ENCODE results near the gene PICALM. TPM values are rescaled to one million over a fixed set of nuclear protein-coding genes. Genes with fewer than 3 reads are reported as not detected.

The PICALM gene
- total and polyA plus RNA-seq, 9 donors: 103 to 274 (median 206) TPM

- Histone ChIP-seq H3K9me3 (no peaks in the 10 kb centered on the region), H3K27me3 (no peaks in the 10 kb centered on the region), H3K4me3 (peak overlapping the region; percentile 6), H3K36me3 (no peaks in the 10 kb centered on the region), H3K4me1 (ENCODE audit: insufficient read depth) (peaks cover 3% of the 10 kb centered on the region), H3K27ac (peak overlapping the region in 1 of 2 donors; percentile 47)
- TF ChIP-seq POLR2A (IDR thresholded peaks at IDR 0.05) (no peak), CTCF (IDR thresholded peaks at IDR 0.05) (no peak)
- no peak for DNase-seq
- intact Hi-C loops (cut with DNase I): loop anchor here in 3 of 4 donors (10.0 kb wide), 2 partner anchors 96 to 154 kb away; no protein-coding TSS in a partner anchor
- 5 to 10% (median 5%) methylated on average over 2 of the region's 2 CpGs for WGBS, 3 donors
Measured at GRCh38 chr11:86040919-86041850, 27.7 kb downstream of the PICALM start.

GRCh38 chr11:86039094-86039493, 29.8 kb downstream of the PICALM start:
- intact Hi-C loops (cut with DNase I): loop anchor here in 1 of 4 donors (5.0 kb wide), 1 partner anchor 97 kb away; no protein-coding TSS in a partner anchor
- H3K4me1 ChIP-seq (ENCODE audit: insufficient read depth): peaks cover 2% of the 10 kb centered on the region
- no peaks in the 10 kb centered on the region for H3K27me3 ChIP-seq
- DNase-seq: no peak
- no peak for TF ChIP-seq EP300 (IDR thresholded peaks at IDR 0.05)
- no peak for TF ChIP-seq CTCF (IDR thresholded peaks at IDR 0.05)
- TF ChIP-seq POLR2A (IDR thresholded peaks at IDR 0.05): no peak
- H3K9me3 ChIP-seq: no peaks in the 10 kb centered on the region
- no peaks in the 10 kb centered on the region for H3K36me3 ChIP-seq
- no peak overlapping the region for H3K4me3 ChIP-seq
- H3K27ac ChIP-seq: no peak overlapping the region

GRCh38 chr11:86037743-86038142, 31.1 kb downstream of the PICALM start:
- Histone ChIP-seq H3K4me1 (ENCODE audit: insufficient read depth) (peaks cover 5% of the 10 kb centered on the region), H3K27me3 (no peaks in the 10 kb centered on the region)

GRCh38 chr11:86035920-86036319, 33.0 kb downstream of the PICALM start:
- Histone ChIP-seq H3K4me1 (ENCODE audit: insufficient read depth) (peaks cover 6% of the 10 kb centered on the region), H3K27me3 (no peaks in the 10 kb centered on the region), H3K4me3 (no peak overlapping the region), H3K9me3 (no peaks in the 10 kb centered on the region), H3K36me3 (no peaks in the 10 kb centered on the region), H3K27ac (no peak overlapping the region)
- intact Hi-C loops (cut with DNase I): loop anchor here in 1 of 4 donors (5.0 kb wide), 1 partner anchor 94 kb away; no protein-coding TSS in a partner anchor
- TF ChIP-seq EP300 (IDR thresholded peaks at IDR 0.05) (no peak), CTCF (IDR thresholded peaks at IDR 0.05) (no peak), POLR2A (IDR thresholded peaks at IDR 0.05) (no peak)
- 90 to 93% (median 93%) methylated on average over 2 of the region's 2 CpGs for WGBS, 3 donors
- DNase-seq: no peak

More at GRCh38 chr11:86037743-86038142, 31.1 kb downstream of the PICALM start:
- H3K36me3 ChIP-seq: no peaks in the 10 kb centered on the region
- DNase-seq: no peak
- no peak overlapping the region for H3K4me3 ChIP-seq
- WGBS, 3 donors: 94 to 95% (median 94%) methylated on average over 4 of the region's 4 CpGs
- intact Hi-C loops (cut with DNase I): loop anchor here in 1 of 4 donors (5.0 kb wide), 1 partner anchor 95 kb away; no protein-coding TSS in a partner anchor
- H3K9me3 ChIP-seq: no peaks in the 10 kb centered on the region
- TF ChIP-seq EP300 (IDR thresholded peaks at IDR 0.05) (no peak), CTCF (IDR thresholded peaks at IDR 0.05) (no peak), POLR2A (IDR thresholded peaks at IDR 0.05) (no peak)
- H3K27ac ChIP-seq: no peak overlapping the region
